Measurements from ENCODE around the gene NPAS3.

NPAS3 gene

DNA sequence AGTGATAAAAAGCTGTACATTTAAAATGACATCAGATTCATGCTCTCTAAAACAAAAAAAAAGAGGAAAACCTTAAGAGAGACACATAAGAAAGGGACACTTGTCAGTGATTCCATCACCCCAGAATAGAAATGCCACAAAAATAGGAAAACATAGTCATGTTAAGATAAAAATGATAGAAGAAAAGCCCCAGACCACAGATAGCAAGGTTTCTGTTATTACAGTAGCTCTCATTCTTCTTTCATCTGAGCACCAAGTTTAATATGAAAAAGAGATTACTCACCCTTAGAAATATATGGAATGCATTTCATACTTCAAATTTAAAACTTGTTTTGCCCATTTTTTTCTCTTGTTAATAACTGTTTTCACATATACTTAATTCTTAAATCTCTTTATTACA is 795.0 kb downstream of the NPAS3 start:
- no peak for DNase-seq
- no peak for TF ChIP-seq POLR2A (IDR thresholded peaks at IDR 0.05; ENCODE audit: low read length)
- TF ChIP-seq GATA1 (IDR thresholded peaks at IDR 0.05; ENCODE audit: low read depth, low read length) = no peak

- no peak for DNase-seq
- TF ChIP-seq GATA1 (IDR thresholded peaks at IDR 0.05; ENCODE audit: low read depth, low read length) (no peak), POLR2A (IDR thresholded peaks at IDR 0.05; ENCODE audit: low read length) (no peak)
Observed at GRCh38 chr14:33734387-33734786, 795.7 kb downstream of the NPAS3 start.

DNA sequence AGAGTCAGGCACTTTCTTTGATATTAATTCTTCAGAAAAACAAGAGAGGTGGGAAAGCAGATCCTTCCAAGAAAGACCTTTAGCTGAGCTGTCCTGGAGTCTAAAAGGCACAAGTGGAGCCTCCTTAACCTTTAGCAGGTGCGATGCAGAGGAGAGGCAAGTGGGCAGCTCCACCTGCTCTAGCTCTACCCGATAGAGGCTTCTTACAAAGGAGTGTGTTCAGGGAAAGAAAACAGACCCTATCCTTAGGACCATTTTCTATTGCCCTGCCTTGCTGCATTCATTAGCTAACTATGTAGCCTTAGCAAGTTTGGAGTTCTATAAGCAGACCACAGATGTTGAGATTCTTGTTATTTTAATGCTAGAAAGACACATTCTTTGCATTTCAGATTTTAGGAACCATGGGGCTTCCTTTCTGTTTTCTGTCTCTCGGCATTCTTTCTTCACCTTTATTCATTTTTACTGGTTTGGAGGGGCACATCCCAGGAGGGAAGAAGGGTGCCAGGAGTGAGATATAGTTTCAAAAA is 797.7 kb downstream of the NPAS3 start:
- DNase-seq = no peak
- TF ChIP-seq POLR2A (IDR thresholded peaks at IDR 0.05; ENCODE audit: low read length) (no peak), GATA1 (IDR thresholded peaks at IDR 0.05; ENCODE audit: low read depth, low read length) (no peak)

- no peak for TF ChIP-seq POLR2A (IDR thresholded peaks at IDR 0.05; ENCODE audit: low read length)
- no peak for TF ChIP-seq GATA1 (IDR thresholded peaks at IDR 0.05; ENCODE audit: low read depth, low read length)
- DNase-seq = no peak
Observed at GRCh38 chr14:33736979-33737378, 798.3 kb downstream of the NPAS3 start.

DNA sequence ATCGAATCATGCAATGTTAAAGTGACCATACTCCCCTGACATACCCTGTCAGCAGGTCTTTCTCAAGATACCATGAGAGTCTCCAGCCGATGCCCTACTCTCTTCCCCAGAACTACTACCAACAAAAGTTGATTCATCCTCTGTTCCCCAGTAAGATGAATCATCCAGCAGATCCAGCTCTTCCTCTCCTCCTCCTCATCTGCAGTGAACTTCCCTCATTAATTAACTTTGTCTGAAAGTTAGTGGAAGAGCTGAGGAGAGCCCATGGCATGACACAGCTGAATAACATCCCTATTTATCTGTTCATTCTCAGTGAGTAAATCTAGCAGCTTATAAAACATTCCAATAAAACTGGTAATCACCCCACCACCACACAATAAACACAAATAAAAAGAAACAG is 798.8 kb downstream of the NPAS3 start:
- no peak for TF ChIP-seq GATA1 (IDR thresholded peaks at IDR 0.05; ENCODE audit: low read depth, low read length)

DNA sequence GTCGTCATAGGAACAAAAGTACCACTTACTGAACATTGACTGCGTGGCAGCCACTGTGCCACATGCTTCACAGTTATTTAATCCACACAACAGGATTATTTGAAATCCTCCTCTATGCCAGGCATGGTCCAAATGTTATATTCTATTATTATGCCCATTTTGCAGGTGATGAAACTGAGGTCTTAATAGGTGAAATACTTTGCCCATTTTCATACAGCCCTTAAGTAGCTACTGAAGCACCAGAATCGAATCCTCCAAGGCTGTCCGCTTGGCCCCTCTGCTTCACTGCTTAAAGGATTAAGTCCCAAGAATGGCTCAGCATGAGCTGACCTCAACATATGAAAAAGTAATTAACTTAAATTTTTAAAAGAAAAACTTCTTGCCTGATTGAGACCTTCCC is 799.4 kb downstream of the NPAS3 start:
- DNase-seq = no peak
- TF ChIP-seq POLR2A (IDR thresholded peaks at IDR 0.05; ENCODE audit: low read length) = no peak
- TF ChIP-seq GATA1 (IDR thresholded peaks at IDR 0.05; ENCODE audit: low read depth, low read length) = no peak

More for the DNA sequence above, 798.8 kb downstream of the NPAS3 start:
- no peak for DNase-seq

GRCh38 chr14:33738491-33738890 is 799.8 kb downstream of the NPAS3 start:
- no peak for DNase-seq
- TF ChIP-seq POLR2A (IDR thresholded peaks at IDR 0.05; ENCODE audit: low read length) = no peak
- no peak for TF ChIP-seq GATA1 (IDR thresholded peaks at IDR 0.05; ENCODE audit: low read depth, low read length)

DNA sequence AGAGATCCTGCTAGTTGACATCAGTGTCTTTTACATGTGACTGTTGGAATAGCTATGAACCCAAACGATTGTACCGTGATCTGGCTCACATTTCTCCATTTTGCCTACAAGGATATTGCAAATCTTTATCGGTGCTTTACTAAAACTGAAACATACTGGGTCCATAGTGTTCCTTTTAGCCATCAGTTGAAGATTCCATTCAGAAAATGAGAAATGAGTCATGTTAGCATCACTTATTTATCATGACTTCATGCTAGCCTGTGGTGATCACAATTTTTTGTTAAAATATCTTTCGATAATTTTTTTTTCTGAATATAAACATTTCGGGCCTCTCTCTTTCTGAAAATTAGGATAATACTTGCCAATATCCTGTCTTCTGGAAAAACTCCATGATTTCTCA is 801.9 kb downstream of the NPAS3 start:
- no peak for DNase-seq
- TF ChIP-seq GATA1 (IDR thresholded peaks at IDR 0.05; ENCODE audit: low read depth, low read length) (no peak), POLR2A (IDR thresholded peaks at IDR 0.05; ENCODE audit: low read length) (no peak)

DNA sequence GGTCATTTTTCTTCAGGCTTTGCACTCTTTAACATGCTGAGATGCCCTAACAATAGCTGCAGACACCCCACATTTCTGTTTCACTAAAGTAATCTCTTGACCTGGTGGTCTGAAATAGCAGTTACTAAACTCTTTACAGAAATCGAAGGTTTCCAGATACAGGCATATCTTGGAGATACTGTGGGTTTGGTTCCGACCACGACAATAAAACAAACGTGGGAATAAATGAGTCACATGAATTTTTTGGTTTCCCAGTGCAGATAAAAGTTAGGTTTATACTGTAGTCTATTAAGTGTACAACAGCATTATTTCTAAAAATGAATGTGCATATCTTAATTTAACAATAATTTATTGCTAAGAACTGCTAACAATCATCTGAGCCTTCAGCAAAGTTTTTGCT is 803.5 kb downstream of the NPAS3 start:
- TF ChIP-seq POLR2A (IDR thresholded peaks at IDR 0.05; ENCODE audit: low read length) = no peak
- no peak for TF ChIP-seq GATA1 (IDR thresholded peaks at IDR 0.05; ENCODE audit: low read depth, low read length)
- no peak for DNase-seq

GRCh38 chr14:33745163-33745562 is 806.5 kb downstream of the NPAS3 start:
- TF ChIP-seq POLR2A (IDR thresholded peaks at IDR 0.05; ENCODE audit: low read length) = no peak
- TF ChIP-seq GATA1 (IDR thresholded peaks at IDR 0.05; ENCODE audit: low read depth, low read length) = no peak
- DNase-seq = no peak

DNA sequence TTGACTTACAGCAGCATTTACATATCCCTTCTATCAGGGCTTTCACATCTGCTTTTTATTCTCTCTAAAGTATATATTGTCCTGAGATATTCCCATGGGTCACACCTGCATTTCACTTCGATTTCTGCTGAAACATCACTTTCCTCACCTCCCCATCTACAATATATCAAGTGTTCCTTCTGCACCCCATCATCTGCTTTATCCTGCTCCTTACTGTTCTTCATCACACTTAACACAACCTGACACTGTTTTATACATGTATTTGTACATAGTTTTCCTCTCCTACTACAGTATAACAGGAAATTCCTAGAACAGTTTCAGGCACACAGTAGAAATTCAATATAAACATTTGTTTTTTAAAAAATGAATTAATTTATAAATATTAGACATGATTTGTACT is 809.1 kb downstream of the NPAS3 start:
- TF ChIP-seq GATA1 (IDR thresholded peaks at IDR 0.05; ENCODE audit: low read depth, low read length) = no peak
- TF ChIP-seq POLR2A (IDR thresholded peaks at IDR 0.05; ENCODE audit: low read length) = no peak
- no peak for DNase-seq

- no peak for TF ChIP-seq POLR2A (IDR thresholded peaks at IDR 0.05; ENCODE audit: low read length)
- no peak for TF ChIP-seq GATA1 (IDR thresholded peaks at IDR 0.05; ENCODE audit: low read depth, low read length)
- DNase-seq = no peak
Observed at GRCh38 chr14:33754261-33754660, 815.6 kb downstream of the NPAS3 start.

DNA sequence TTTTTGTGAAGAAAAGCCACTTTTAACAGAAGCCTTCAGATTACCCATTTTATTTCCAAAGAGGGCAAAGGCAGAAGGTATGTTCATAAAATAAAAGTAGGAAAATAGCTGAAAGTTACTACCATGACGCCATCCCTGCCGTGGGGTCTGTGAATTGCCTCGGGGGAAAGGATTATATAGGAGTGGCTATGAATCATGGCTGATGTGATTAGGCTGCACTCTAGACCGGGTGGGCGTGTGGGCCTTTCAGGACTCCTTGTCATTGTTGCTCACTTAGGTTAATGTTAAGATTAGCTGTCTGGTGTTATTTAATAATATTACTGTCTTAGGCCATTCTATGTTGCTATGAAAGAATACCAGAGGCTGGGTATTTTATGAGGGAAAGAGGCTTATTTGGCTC is 816.7 kb downstream of the NPAS3 start:
- no peak for TF ChIP-seq GATA1 (IDR thresholded peaks at IDR 0.05; ENCODE audit: low read depth, low read length)
- no peak for TF ChIP-seq POLR2A (IDR thresholded peaks at IDR 0.05; ENCODE audit: low read length)
- DNase-seq = no peak

- TF ChIP-seq POLR2A (IDR thresholded peaks at IDR 0.05; ENCODE audit: low read length) = no peak
- no peak for TF ChIP-seq GATA1 (IDR thresholded peaks at IDR 0.05; ENCODE audit: low read depth, low read length)
- no peak for DNase-seq
Observed at GRCh38 chr14:33756833-33757232, 818.2 kb downstream of the NPAS3 start.

DNA sequence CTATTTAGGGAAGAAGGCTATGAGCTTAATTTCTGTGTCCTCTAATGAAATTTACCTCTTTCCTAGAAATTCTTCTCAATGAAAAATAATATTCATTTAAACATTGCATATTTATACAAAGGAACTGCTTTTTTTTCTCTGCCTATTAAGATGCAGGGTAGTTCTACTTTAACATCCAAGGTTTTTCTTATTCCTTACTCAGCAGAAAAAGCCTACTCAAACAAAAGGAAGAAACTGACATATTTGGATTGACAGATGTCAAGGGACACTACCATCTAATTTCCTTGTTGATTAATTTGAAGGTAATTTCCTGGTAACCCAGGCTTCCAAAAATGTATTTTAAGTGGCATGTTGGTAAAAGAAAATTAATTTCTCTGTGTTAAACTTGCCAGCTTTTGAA is 819.9 kb downstream of the NPAS3 start:
- TF ChIP-seq GATA1 (IDR thresholded peaks at IDR 0.05; ENCODE audit: low read depth, low read length) (no peak), POLR2A (IDR thresholded peaks at IDR 0.05; ENCODE audit: low read length) (no peak)
- no peak for DNase-seq

All from erythroblast (primary cell).